OCI-LY1 (cell line): Measurements from ENCODE around the gene IGF2R.

Experiments used
- H2AFZ ChIP-seq: fragments of 200-600 bp; sonication (generic), shearing (Covaris generic); 2 replicates; pipeline ENCODE4 v1.6.0; 2014; ENCODE audit warnings: antibody characterized with exemption, mild to moderate bottlenecking, low read length
- H3F3A ChIP-seq: fragments of 200-600 bp; sonication (generic), shearing (Covaris generic); 2 replicates; pipeline ENCODE4 v1.6.0; 2014; ENCODE audit warnings: mild to moderate bottlenecking, antibody characterized with exemption, low read length, moderate library complexity; ENCODE audit not compliant: insufficient read depth
- H3K27ac ChIP-seq: fragments of 200-600 bp; sonication (generic); 2 replicates; pipeline ENCODE4 v1.5.1; 2014; ENCODE audit warnings: low read length, mixed run types, mild to moderate bottlenecking, low read depth; ENCODE audit not compliant: poor library complexity, severe bottlenecking
- H3K27me3 ChIP-seq: fragments of 200-600 bp; sonication (generic); 2 replicates; pipeline ENCODE4 v1.6.0; 2014; ENCODE audit warnings: antibody characterized with exemption, mild to moderate bottlenecking, low read length, moderate library complexity; ENCODE audit not compliant: insufficient read depth
- H3K36me3 ChIP-seq: fragments of 200-600 bp; sonication (generic); 2 replicates; pipeline ENCODE4 v1.6.1; 2014; ENCODE audit warnings: mild to moderate bottlenecking, antibody characterized with exemption, low read length, moderate library complexity, mixed read lengths; ENCODE audit not compliant: insufficient read depth
- H3K4me1 ChIP-seq: fragments of 200-600 bp; sonication (generic); 2 replicates; pipeline ENCODE4 v1.5.1; 2014; ENCODE audit warnings: mild to moderate bottlenecking, low read length, moderate library complexity; ENCODE audit not compliant: insufficient read depth, severe bottlenecking
- H3K4me2 ChIP-seq: fragments of 200-600 bp; sonication (generic), shearing (Covaris generic); 2 replicates; pipeline ENCODE4 v1.6.1; 2014; ENCODE audit warnings: low read length
- H3K4me3 ChIP-seq: fragments of 200-600 bp; sonication (generic); 2 replicates; pipeline ENCODE4 v1.5.1; 2014; ENCODE audit warnings: low read length, low read depth, mild to moderate bottlenecking, mixed read lengths; ENCODE audit not compliant: poor library complexity, severe bottlenecking
- H3K79me2 ChIP-seq: fragments of 200-600 bp; shearing (Covaris generic); 2 replicates; pipeline ENCODE4 v1.6.1; 2016; ENCODE audit warnings: mixed run types, low read length, mixed read lengths; ENCODE audit not compliant: insufficient read depth
- H3K9ac ChIP-seq: fragments of 200-600 bp; sonication (generic), shearing (Covaris generic); 2 replicates; pipeline ENCODE4 v1.6.1; 2014; ENCODE audit warnings: mild to moderate bottlenecking, low read length, mixed read lengths
- H3K9me2 ChIP-seq: fragments of 200-600 bp; sonication (generic), shearing (Covaris generic); 2 replicates; pipeline ENCODE4 v1.6.1; 2014; ENCODE audit warnings: low read depth, mild to moderate bottlenecking, low read length, mixed read lengths
- H3K9me3 ChIP-seq: fragments of 200-600 bp; shearing (Covaris generic); 2 replicates; pipeline ENCODE4 v1.6.1; 2014; ENCODE audit warnings: low read length, mixed read lengths
- H4K20me1 ChIP-seq: fragments of 200-600 bp; sonication (generic), shearing (Covaris generic); 2 replicates; pipeline ENCODE4 v1.6.0; 2016; ENCODE audit warnings: mild to moderate bottlenecking, low read length; ENCODE audit not compliant: insufficient read depth
- CTCF ChIP-seq: fragments of 200-600 bp; sonication (generic), shearing (Covaris generic); IDR thresholded peaks from 2 replicates; pipeline ENCODE4 v1.5.1; 2017; ENCODE audit warnings: mild to moderate bottlenecking, antibody characterized with exemption, low read length, moderate library complexity, mixed read lengths
- EZH2 ChIP-seq: fragments of 200-600 bp; sonication (generic), shearing (Covaris generic); IDR thresholded peaks from 2 replicates; pipeline ENCODE4 v1.8.0; 2017; ENCODE audit warnings: borderline replicate concordance, mixed run types, mild to moderate bottlenecking, antibody characterized with exemption, low read length, moderate library complexity, mixed read lengths

Gene IGF2R

GRCh38 chr6:159931846-159932245 is 37.0 kb upstream of the IGF2R start:
- no peaks in the 10 kb centered on the region for H3K79me2 ChIP-seq
- no peak overlapping the region for H3K9ac ChIP-seq
- H3K4me3 ChIP-seq, result no peak overlapping the region
- H3K27me3 ChIP-seq, result peaks cover 10% of the 10 kb centered on the region; the same call in 1 of the 2 replicates
- H3K4me1 ChIP-seq, result peaks cover 10% of the 10 kb centered on the region
- no peak for TF ChIP-seq CTCF
- TF ChIP-seq EZH2, result no peak
- H3K27ac ChIP-seq, result no peak overlapping the region
- no peaks in the 10 kb centered on the region for H3K36me3 ChIP-seq
- no peaks in the 10 kb centered on the region for H3F3A ChIP-seq
- H3K9me2 ChIP-seq, result no peaks in the 10 kb centered on the region
- no peaks in the 10 kb centered on the region for H4K20me1 ChIP-seq
- H2AFZ ChIP-seq, result no peak overlapping the region
- no peak overlapping the region for H3K4me2 ChIP-seq
- no peaks in the 10 kb centered on the region for H3K9me3 ChIP-seq

GRCh38 chr6:159933077-159933476 is 35.8 kb upstream of the IGF2R start:
- no peaks in the 10 kb centered on the region for H3F3A ChIP-seq
- H3K4me2 ChIP-seq, result no peak overlapping the region
- H3K36me3 ChIP-seq, result no peaks in the 10 kb centered on the region
- no peaks in the 10 kb centered on the region for H3K9me3 ChIP-seq
- no peak overlapping the region for H3K27ac ChIP-seq
- H3K4me3 ChIP-seq, result no peak overlapping the region
- no peak overlapping the region for H3K9ac ChIP-seq
- H3K79me2 ChIP-seq, result no peaks in the 10 kb centered on the region
- H3K9me2 ChIP-seq, result no peaks in the 10 kb centered on the region
- TF ChIP-seq CTCF (no peak), EZH2 (no peak)
- no peak overlapping the region for H2AFZ ChIP-seq
- H3K27me3 ChIP-seq, result peaks cover 10% of the 10 kb centered on the region; the same call in 1 of the 2 replicates
- H3K4me1 ChIP-seq, result peaks cover 10% of the 10 kb centered on the region
- no peaks in the 10 kb centered on the region for H4K20me1 ChIP-seq

- H3K9me3 ChIP-seq, result no peaks in the 10 kb centered on the region
- H4K20me1 ChIP-seq, result no peaks in the 10 kb centered on the region
- peaks cover 10% of the 10 kb centered on the region; the same call in 1 of the 2 replicates for H3K27me3 ChIP-seq
- H3K79me2 ChIP-seq, result no peaks in the 10 kb centered on the region
- H3K27ac ChIP-seq, result no peak overlapping the region
- no peak overlapping the region for H3K4me3 ChIP-seq
- no peaks in the 10 kb centered on the region for H3K36me3 ChIP-seq
- no peak overlapping the region for H3K4me2 ChIP-seq
- no peaks in the 10 kb centered on the region for H3F3A ChIP-seq
- TF ChIP-seq EZH2 (no peak), CTCF (no peak)
- no peak overlapping the region for H2AFZ ChIP-seq
- H3K9ac ChIP-seq, result no peak overlapping the region
- no peaks in the 10 kb centered on the region for H3K9me2 ChIP-seq
- peaks cover 10% of the 10 kb centered on the region for H3K4me1 ChIP-seq
Measured at GRCh38 chr6:159934181-159934580, 34.7 kb upstream of the IGF2R start.
